Fibroblast of villous mesenchyme (primary cell): ENCODE measurements around the gene HCAR1. TPM values are rescaled to one million over a fixed set of nuclear protein-coding genes. Genes with fewer than 3 reads are reported as not detected.

Experiments used
- DNase-seq: peaks from one replicate; pipeline ENCODE4 v3.0.0-alpha.2; 2010; ENCODE audit warnings: low read depth
- H3K4me3 ChIP-seq: 2 replicates; pipeline ENCODE4 v1.5.1; 2011; ENCODE audit warnings: low read depth, mild to moderate bottlenecking, low read length
- total RNA-seq: library from RNA; depleted of rRNA; stranded (reverse); fragments of >200 nt; gene quantifications from 2 replicates; pipeline ENCODE4 v1.2.3, GENCODE V29; 2012
- TF ChIP-seq, protein P1 (sequence below): IDR thresholded peaks from 2 replicates; pipeline ENCODE4 v1.5.1; 2012; ENCODE audit warnings: low read depth, mild to moderate bottlenecking, low read length; ENCODE audit not compliant: insufficient read depth

Gene HCAR1
- total RNA-seq, 1 donor, result 0.43 TPM

DNA sequence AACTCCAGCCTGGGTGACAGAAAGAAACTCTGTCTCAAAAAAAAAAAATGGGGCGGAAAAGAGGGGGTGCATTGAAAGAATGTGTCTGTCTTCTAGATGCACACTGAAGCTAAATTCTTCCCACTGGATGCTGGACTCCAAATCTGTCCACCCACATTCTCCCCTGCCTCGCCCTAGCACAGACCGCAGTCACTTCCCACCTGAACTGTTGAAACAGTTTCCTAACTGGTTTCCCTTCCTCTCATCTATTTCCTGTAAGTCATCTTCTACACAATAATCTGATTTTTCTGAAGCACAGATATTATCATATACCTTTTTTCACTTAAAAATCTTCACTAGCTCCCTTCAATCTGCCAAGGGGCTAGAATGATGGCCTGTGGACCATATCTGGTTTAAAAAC, 1.5 kb upstream of the HCAR1 start:
- TF ChIP-seq, protein P1, sequence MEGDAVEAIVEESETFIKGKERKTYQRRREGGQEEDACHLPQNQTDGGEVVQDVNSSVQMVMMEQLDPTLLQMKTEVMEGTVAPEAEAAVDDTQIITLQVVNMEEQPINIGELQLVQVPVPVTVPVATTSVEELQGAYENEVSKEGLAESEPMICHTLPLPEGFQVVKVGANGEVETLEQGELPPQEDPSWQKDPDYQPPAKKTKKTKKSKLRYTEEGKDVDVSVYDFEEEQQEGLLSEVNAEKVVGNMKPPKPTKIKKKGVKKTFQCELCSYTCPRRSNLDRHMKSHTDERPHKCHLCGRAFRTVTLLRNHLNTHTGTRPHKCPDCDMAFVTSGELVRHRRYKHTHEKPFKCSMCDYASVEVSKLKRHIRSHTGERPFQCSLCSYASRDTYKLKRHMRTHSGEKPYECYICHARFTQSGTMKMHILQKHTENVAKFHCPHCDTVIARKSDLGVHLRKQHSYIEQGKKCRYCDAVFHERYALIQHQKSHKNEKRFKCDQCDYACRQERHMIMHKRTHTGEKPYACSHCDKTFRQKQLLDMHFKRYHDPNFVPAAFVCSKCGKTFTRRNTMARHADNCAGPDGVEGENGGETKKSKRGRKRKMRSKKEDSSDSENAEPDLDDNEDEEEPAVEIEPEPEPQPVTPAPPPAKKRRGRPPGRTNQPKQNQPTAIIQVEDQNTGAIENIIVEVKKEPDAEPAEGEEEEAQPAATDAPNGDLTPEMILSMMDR, result no peak

DNA sequence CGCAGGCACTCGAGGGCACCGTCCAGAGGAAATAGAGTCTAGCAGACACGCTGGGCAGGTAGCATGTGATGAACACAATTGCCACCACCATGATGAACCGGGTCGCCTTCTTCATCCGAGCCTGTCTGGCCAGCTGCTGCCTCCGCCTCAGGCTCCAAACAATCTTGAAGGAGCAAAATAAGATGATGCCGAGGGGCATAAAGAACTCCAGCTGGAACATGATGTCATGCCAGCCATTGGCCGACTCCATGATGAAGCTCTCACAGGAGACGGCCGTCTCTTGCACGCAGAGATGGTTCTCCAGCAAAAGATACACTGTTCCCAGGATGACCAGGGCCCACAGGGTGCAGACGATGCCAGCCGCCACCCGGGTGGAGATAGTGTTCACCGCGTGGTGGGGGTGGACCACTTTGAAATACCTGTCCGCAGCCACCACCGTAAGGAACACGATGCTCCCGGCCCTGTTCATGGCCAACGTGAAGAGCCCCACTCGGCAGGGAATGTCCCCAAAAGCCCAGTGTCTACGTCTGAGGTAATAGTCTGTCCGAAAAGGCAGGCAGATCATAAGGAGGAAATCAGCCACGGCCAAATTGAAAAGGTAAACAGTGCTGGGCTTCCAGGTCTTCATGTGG, 945 bp downstream of the HCAR1 start:
- TF ChIP-seq, protein P1, result no peak

More for the DNA sequence above, 1.5 kb upstream of the HCAR1 start:
- no peak overlapping the region for H3K4me3 ChIP-seq
- no peak for DNase-seq

DNA sequence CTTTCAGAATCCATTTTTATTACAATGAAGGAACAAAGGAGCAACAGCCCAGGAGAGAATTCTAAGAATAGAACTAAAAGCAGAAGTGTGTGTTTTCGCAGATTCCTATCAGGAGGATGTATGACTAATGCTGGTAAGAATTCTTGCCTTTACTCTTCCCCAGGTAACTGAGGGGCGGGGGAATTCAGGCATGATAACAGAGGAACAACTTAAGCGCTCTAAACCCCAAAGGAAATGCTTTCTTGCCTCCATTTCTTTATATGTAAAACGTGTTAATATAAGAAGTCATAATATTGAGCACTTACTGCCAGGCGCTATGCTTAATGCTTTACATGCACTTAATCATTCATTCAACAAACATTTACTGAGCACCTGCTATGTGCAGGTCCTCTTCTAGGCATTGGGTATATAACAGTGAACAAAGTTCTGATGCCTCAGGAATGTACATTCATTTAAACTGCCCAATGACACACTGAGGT, 4.5 kb downstream of the HCAR1 start:
- DNase-seq, result no peak
- TF ChIP-seq, protein P1, result no peak
- H3K4me3 ChIP-seq, result no peak overlapping the region

More for the DNA sequence above, 945 bp downstream of the HCAR1 start:
- peak overlapping the region; percentile 48 for H3K4me3 ChIP-seq
- no peak for DNase-seq

DNA sequence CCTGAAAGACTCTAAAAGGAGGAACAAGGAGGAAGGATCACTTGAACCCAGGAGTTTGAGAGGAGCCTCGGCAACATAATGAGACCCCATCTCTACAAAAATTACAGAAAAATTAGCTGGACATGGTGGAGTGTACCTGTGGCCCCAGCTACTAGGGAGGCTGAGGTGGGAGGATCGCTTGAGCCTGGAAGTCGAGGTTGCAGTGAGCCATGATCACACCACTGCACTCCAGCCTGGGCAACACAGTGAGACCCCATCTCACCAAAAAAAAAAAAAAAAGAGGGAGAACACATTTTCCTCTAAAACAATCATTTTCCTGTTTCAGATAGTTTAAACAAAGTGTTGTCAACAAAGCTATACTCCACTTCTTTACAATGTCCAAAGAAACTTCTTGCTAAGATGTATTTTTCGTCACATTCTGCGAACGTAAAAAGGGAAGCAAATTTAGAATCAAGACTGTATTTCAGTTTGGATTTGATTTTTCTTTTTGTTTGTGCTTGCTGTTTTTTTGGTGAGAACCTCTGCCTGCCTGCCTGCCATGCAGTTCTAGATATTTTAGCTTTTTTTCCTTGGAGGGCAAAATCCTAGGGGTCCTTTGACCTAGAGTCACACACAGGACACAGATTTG, 5.1 kb downstream of the HCAR1 start:
- no peak for DNase-seq
- H3K4me3 ChIP-seq, result no peak overlapping the region
- TF ChIP-seq, protein P1, result no peak

DNA sequence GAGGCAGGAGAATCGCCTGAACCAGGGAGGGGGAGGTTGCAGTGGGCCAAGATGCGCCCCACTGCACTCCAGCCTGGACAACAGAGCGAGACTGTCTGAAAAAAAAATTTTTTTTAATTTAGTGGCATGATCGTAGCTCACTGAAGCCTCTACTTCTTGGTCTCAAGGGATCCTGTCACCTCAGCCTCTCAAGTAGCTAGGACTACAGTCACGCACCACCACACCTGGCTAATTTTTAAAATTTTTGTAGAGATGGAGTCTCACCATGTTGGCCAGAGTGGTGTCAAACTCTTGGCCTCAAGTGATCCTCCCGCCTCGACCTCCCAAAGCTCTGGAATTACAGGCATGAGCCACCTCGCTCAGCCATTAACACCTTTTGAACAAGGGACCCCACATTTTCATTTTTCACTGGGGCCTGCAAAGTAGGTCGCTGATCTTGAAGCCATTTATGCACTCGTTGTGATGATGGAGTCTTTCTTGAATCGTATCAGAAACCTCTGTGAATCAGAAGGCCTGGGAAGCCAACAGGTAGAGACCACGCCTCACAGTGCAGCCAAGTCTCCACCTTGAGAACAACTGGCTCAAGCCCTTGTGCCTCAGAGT, 5.9 kb downstream of the HCAR1 start:
- DNase-seq, result no peak
- TF ChIP-seq, protein P1, result no peak
- H3K4me3 ChIP-seq, result no peak overlapping the region

DNA sequence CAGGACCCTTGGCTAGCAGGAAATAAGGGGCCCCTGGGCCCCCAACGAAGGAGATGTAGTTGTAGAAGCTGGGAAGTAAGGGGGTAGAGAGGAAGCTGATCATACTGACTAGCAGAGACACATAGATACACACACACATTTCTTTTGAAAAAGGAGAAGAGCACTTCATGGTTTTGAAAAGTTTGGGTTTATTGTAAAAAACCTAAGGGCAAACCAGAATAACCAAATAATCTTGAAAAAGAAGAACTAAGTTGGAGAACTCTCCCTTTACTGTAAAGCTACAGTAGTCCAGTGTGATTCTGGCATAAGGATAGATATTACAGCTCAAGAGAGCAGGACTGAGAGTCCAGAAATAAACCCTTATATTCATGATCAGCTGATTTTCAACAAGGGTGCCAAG, 8.3 kb downstream of the HCAR1 start:
- TF ChIP-seq, protein P1, result no peak
- no peak overlapping the region for H3K4me3 ChIP-seq
- no peak for DNase-seq
